Fibroblast of lung (primary cell): ENCODE results near the gene UGT3A2. TPM values are rescaled to one million over a fixed set of nuclear protein-coding genes. Genes with fewer than 3 reads are reported as not detected.
"Not testable (repeated sequence)": the region's sequence is repeated elsewhere in the genome, so short reads cannot be mapped to it uniquely, and the experiment has no call there.

ENCODE experiments used
- DNase-seq, 2 donors: peaks; one replicate each; pipeline versions ENCODE4 v3.0.0 to v3.0.0-alpha.2; 2010; ENCODE audit warnings: low read depth in 2 of 2
- H2AFZ ChIP-seq: 2 replicates; pipeline ENCODE4 v1.5.1; 2012; ENCODE audit warnings: low read length, control low read depth, inconsistent platforms
- H3K27ac ChIP-seq: 2 replicates; pipeline ENCODE4 v1.5.1; 2011; ENCODE audit warnings: low read length, control low read depth; ENCODE audit not compliant: insufficient read depth
- H3K27me3 ChIP-seq: 2 replicates; pipeline ENCODE4 v1.5.1; 2011; ENCODE audit warnings: mild to moderate bottlenecking, low read length; ENCODE audit not compliant: control insufficient read depth, insufficient read depth
- H3K36me3 ChIP-seq: 2 replicates; pipeline ENCODE4 v1.5.1; 2011; ENCODE audit warnings: low read length; ENCODE audit not compliant: control insufficient read depth, insufficient read depth
- H3K4me1 ChIP-seq: 2 replicates; pipeline ENCODE4 v1.5.1; 2011; ENCODE audit warnings: low read length; ENCODE audit not compliant: control insufficient read depth, insufficient read depth; ENCODE audit errors: extremely low read depth
- H3K4me2 ChIP-seq: 2 replicates; pipeline ENCODE4 v1.5.1; 2011; ENCODE audit warnings: low read length, control low read depth; ENCODE audit not compliant: insufficient read depth; ENCODE audit errors: extremely low read depth
- H3K4me3 ChIP-seq, 4 experiments: fragments of 200-600 bp in 1 of 4; sonication (generic) in 1 of 4; replicated peaks in 1 of 4; 2 replicates each; pipeline ENCODE4 v1.5.1; 2011 to 2016; ENCODE audit warnings: low read length in 4 of 4, low read depth in 3 of 4, mild to moderate bottlenecking in 3 of 4, control low read depth in 2 of 4, inconsistent platforms in 1 of 4, mixed read lengths in 1 of 4; ENCODE audit not compliant: insufficient read depth in 1 of 4; ENCODE audit errors: control extremely low read depth in 1 of 4
- H3K79me2 ChIP-seq: 2 replicates; pipeline ENCODE4 v1.5.1; 2012; ENCODE audit warnings: mild to moderate bottlenecking, low read length, inconsistent platforms; ENCODE audit not compliant: control insufficient read depth, insufficient read depth
- H3K9ac ChIP-seq: 2 replicates; pipeline ENCODE4 v1.5.1; 2011; ENCODE audit warnings: mild to moderate bottlenecking, low read length, control low read depth; ENCODE audit not compliant: insufficient read depth
- H3K9me3 ChIP-seq: 2 replicates; pipeline ENCODE4 v1.5.1; 2012; ENCODE audit warnings: low read depth, low read length; ENCODE audit not compliant: control insufficient read depth, insufficient read depth
- H4K20me1 ChIP-seq: 2 replicates; pipeline ENCODE4 v1.5.1; 2011; ENCODE audit warnings: low read length; ENCODE audit not compliant: control insufficient read depth, insufficient read depth; ENCODE audit errors: extremely low read depth
- CTCF ChIP-seq, 2 donors: IDR thresholded peaks in 1 of 2; conservative IDR thresholded peaks in 1 of 2; 1 replicate in 1 of 2; 2 replicates in 1 of 2; pipeline ENCODE4 v1.5.1; 2011 to 2012; ENCODE audit warnings: low read length in 2 of 2, control low read depth in 1 of 2, inconsistent platforms in 1 of 2, low read depth in 1 of 2, mild to moderate bottlenecking in 1 of 2
- EZH2 ChIP-seq: IDR thresholded peaks from 2 replicates; pipeline ENCODE4 v1.5.1; 2012; ENCODE audit warnings: low read length, control low read depth, mild to moderate bottlenecking; ENCODE audit errors: missing control alignments
- polyA plus RNA-seq, 2 donors: library from polyadenylated mRNA; depleted of rRNA in 1 of 2; stranded (reverse) in 1 of 2; unstranded in 1 of 2; fragments of >200 nt; gene quantifications; 2 replicates each; pipeline ENCODE4 v1.2.1, GENCODE V29; 2011 to 2012; ENCODE audit warnings: missing spikeins in 1 of 2
- total RNA-seq: library from RNA; depleted of rRNA; stranded (reverse); fragments of >200 nt; gene quantifications from 2 replicates; pipeline ENCODE4 v1.2.1, GENCODE V29; 2014

UGT3A2 gene
- total and polyA plus RNA-seq, 2 donors (not counting 1 experiment from before 2014, with no cell fraction given): not detected

GRCh38 chr5:36026706-36027465, 39.8 kb downstream of the UGT3A2 start:
- no peaks in the 10 kb centered on the region for H3K27me3 ChIP-seq
- H3K79me2 ChIP-seq: no peaks in the 10 kb centered on the region
- H3K4me2 ChIP-seq: no peak overlapping the region
- H3K9me3 ChIP-seq: no peaks in the 10 kb centered on the region
- H4K20me1 ChIP-seq: no peaks in the 10 kb centered on the region
- no peak for TF ChIP-seq EZH2
- TF ChIP-seq CTCF (conservative IDR thresholded peaks at IDR 0.05 in 1 of 2, IDR thresholded peaks at IDR 0.05 in 1 of 2; ENCODE audit: low read depth in 1 of 2, low read length in 2 of 2): no peak
- H2AFZ ChIP-seq: no peak overlapping the region
- H3K4me3 ChIP-seq: no peak overlapping the region
- no peak overlapping the region for H3K27ac ChIP-seq
- H3K4me1 ChIP-seq: no peaks in the 10 kb centered on the region
- H3K36me3 ChIP-seq: no peaks in the 10 kb centered on the region
- DNase-seq: no peak
- no peak overlapping the region for H3K9ac ChIP-seq

- not testable (repeated sequence) for H3K4me1 ChIP-seq, H2AFZ ChIP-seq, H3K27me3 ChIP-seq, DNase-seq, H3K79me2 ChIP-seq, H3K36me3 ChIP-seq, H3K4me2 ChIP-seq, H3K9ac ChIP-seq, H3K4me3 ChIP-seq, H4K20me1 ChIP-seq, H3K27ac ChIP-seq, H3K9me3 ChIP-seq
Observed at GRCh38 chr5:36022246-36022645, 44.4 kb downstream of the UGT3A2 start.

GRCh38 chr5:36019584-36019983, 47.1 kb downstream of the UGT3A2 start:
- H3K36me3 ChIP-seq, H2AFZ ChIP-seq, H3K9ac ChIP-seq, H3K27me3 ChIP-seq, H3K4me1 ChIP-seq, H3K4me3 ChIP-seq, H4K20me1 ChIP-seq, H3K27ac ChIP-seq, DNase-seq, H3K4me2 ChIP-seq, H3K79me2 ChIP-seq, H3K9me3 ChIP-seq: not testable (repeated sequence)

- Histone ChIP-seq H3K4me3 (no peak overlapping the region), H4K20me1 (no peaks in the 10 kb centered on the region), H3K27me3 (no peaks in the 10 kb centered on the region), H3K4me1 (no peaks in the 10 kb centered on the region), H3K9me3 (no peaks in the 10 kb centered on the region), H2AFZ (no peak overlapping the region), H3K36me3 (no peaks in the 10 kb centered on the region), H3K4me2 (no peak overlapping the region), H3K9ac (no peak overlapping the region), H3K27ac (no peak overlapping the region), H3K79me2 (no peaks in the 10 kb centered on the region)
- no peak for DNase-seq
- TF ChIP-seq EZH2: no peak
- no peak for TF ChIP-seq CTCF (conservative IDR thresholded peaks at IDR 0.05 in 1 of 2, IDR thresholded peaks at IDR 0.05 in 1 of 2; ENCODE audit: low read depth in 1 of 2, low read length in 2 of 2)
Observed at GRCh38 chr5:36017622-36018021, 49.1 kb downstream of the UGT3A2 start.
